HG02798 (cell line): ENCODE data around the gene MAP3K3.

Experiments used
- ATAC-seq: cut with Tn5 transposase; IDR thresholded peaks from one replicate; pipeline ENCODE4 v1.9.1; 2021; ENCODE audit warnings: mild to moderate bottlenecking; ENCODE audit not compliant: unreplicated experiment, poor library complexity

Gene MAP3K3

GRCh38 chr17:63621229-63621683, 961 bp upstream of the MAP3K3 start:
- no peak for ATAC-seq

GRCh38 chr17:63622574-63623390, 565 bp downstream of the MAP3K3 start:
- peak; percentile 33 for ATAC-seq

DNA sequence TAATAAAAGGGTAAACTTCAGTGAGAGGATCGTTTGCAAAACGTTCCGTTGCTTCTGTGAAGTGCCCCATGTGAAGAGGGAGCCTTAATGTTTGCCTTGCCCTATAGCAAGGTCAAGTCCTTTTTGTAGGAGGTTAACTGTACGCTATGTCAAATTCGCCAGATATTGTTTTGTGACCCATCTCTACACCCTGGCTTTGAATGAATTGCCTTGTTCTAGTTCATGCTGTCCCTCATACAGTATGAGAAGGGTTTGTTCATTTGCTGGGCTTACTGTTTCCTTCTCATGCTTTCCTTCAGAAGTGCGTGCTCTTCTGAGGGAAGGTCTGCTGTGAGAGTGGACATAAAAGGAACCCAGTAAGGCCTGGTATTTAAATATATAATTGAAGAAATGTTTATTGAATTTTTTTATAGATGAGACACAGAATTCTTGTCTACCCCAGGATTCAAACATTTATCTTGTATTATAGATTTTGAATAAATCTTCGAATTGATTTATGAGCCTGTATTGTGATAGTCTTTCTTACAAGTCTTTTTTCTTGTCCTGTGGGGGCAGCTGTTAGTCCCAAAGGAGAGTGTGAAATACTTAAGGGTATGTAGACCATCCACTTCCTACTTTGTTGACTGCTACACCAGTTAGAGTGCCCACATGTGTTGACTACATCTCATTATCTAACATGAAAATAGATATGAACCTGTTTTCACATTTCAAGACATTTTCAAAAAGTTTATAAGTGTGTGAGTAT, 1.7 kb downstream of the MAP3K3 start:
- ATAC-seq: no peak

GRCh38 chr17:63624531-63624880, 2.3 kb downstream of the MAP3K3 start:
- ATAC-seq: no peak

- no peak for ATAC-seq
Observed at GRCh38 chr17:63626551-63627180, 4.4 kb downstream of the MAP3K3 start.

DNA sequence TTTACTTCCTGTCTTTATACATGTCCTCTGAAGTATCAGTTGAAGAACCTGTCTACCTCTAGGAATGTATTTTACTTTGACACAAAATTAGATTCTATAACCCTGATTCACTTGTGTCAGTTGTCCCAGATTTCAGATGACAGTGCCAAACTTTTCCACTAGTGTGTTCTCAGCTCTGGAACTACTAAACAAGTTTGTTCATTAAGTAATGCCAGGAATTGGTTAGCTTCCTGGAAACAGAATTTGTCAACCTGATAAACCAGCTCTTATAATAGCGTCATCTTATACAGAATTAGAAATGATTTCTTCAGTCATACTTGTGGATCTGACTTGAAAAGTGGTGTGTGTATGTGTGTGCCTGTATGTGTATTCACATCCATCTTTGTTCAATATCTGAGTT, 7.4 kb downstream of the MAP3K3 start:
- no peak for ATAC-seq

- no peak for ATAC-seq
Observed at GRCh38 chr17:63631062-63631461, 8.8 kb downstream of the MAP3K3 start.

DNA sequence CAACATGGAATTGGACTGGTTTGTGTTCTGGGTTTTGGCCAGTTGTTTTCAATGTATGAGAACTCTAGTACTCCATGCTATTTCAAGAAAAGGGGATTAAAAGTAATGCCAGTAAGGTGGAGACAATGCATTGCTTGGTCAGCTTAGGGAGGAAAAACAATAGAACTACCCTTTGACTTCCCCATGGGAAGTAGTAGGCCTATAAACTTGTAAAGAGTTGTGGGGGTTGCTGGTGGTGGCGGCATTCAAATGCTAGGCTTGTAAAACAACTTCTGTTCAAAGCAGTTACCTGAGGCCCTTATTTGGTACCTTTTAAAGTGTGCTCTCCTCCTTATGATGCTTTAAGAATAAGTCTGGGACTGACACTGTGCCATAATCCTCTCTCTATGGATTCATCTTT, 9.4 kb downstream of the MAP3K3 start:
- no peak for ATAC-seq

- no peak for ATAC-seq
Observed at GRCh38 chr17:63633742-63634141, 11.5 kb downstream of the MAP3K3 start.

DNA sequence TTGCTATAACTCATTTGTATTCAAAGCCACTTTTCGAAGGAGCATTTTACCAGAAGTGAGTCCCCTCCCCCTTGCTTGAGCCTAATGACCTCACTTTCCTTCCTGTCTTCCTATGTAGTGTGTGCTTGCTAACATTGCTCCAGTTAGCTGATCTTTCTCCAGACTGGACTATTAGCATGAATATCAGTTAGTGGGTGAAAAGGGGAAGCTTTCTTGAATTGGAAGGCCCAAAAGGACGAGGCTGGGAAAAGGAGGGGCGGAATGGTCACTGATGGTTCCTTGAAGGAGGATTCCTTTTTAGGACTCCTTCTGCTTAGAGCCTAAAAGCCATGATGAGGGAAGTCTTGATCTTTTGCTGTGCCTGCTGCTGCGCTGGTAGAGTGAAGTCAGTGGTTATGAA, 11.9 kb downstream of the MAP3K3 start:
- no peak for ATAC-seq

GRCh38 chr17:63634816-63635215, 12.6 kb downstream of the MAP3K3 start:
- no peak for ATAC-seq

- no peak for ATAC-seq
Observed at GRCh38 chr17:63635290-63635689, 13.1 kb downstream of the MAP3K3 start.

GRCh38 chr17:63635787-63636186, 13.6 kb downstream of the MAP3K3 start:
- no peak for ATAC-seq

DNA sequence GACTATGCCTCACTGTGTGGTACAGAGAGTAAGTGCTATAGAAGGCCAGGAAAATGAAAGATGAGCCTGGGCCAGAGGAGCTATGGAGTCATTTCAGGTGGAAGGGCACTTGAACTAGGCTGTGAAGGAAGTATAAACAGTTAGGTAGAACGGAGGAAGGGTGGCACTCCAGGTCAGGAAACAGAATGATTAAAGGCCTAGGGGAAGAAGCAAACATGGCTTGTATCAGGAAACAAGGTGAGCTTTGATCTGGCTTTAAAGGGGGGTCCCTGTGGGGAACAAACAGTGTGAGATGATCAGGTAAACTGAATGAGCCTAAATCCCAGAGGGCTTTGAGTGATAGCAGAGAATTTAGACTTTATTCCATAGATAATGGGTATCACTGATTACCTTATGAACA, 16.9 kb downstream of the MAP3K3 start:
- ATAC-seq: no peak

- ATAC-seq: no peak
Observed at GRCh38 chr17:63640038-63640437, 17.8 kb downstream of the MAP3K3 start.

DNA sequence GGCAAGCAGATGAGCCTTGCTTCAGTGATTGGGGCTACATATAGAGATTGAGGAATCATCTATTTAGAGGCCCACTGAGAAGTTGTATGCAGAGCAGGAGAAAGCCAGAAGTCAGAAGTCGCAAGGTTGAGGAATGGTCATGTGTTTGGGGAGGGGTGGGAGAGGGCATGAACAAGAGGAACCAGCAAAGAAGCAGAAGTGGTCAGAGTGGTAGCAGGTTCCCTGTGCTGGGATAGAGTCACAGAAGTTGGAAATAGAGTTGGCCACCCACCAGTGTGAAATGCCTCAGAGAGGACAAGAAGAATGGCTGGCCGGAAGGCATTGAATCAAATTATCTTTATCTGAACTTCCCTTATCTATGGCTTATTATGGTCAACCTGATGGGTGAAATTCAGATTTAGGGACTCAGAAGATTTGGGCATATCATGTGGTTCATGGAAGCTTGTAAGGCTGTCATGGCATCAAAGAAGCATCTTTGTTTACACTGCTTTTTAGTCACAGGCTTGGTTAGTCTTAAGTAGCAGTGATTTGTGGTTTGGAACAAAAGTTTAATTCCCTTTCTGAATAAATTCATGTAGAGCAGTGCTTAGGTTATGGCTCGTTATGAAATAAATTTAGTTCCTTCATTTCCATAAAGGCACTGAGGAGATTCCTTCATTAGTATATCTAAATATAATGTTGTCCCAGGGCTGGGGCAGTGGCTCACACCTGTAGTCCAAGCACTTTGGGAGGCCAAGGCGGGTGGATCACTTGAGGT, 19.7 kb downstream of the MAP3K3 start:
- ATAC-seq: no peak

DNA sequence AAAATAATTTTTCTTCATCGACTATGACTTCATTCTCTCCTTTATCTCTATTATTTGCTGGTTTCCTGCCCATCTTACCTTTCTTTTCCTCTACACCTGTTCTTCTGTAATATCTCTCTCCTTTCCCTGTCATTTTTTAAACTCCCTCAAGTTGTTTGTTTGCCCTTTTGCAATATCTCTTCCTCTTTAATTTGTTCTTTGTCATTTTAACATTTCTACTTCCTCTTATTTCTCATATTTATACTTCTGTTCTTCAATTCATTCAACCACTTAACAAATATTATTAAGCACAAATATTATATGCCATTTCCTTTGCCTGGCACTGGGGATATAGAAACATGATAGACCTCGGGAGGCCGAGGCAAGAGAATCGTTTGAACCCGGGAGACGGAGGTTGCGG, 22.6 kb downstream of the MAP3K3 start:
- ATAC-seq: no peak

DNA sequence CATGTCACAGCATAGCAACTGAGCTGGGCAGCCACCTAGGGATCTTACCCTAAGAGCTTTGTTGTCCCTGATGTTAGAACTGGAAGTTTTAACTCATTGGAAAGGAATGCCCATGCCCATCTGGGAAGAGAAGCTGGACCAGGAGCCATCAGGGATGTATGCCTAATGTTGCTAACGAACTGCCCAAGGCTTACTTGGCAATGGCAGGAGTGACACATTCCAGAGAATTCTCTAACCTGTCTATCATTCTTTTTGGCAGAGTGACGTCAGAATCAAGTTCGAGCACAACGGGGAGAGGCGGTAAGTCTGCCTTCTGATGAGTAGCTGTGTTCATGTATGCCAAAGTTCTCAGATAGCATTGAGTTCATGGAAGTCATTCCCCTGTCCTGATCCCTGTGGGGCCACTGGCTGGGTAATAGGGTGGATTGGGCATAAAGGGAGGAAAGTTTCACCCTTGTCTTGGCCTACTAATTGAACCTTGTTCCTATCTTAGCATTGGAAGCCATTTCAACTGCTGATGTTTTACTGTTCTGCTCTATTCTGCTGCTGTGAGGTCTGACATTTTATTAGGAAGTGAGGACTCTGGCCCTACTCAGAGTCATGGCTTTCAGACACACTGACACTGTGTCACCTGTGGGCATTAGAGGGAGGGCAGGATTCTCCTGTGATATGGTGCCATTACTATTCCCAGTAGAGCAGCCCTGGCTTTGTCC, 23.7 kb downstream of the MAP3K3 start:
- peak; percentile 67 for ATAC-seq

DNA sequence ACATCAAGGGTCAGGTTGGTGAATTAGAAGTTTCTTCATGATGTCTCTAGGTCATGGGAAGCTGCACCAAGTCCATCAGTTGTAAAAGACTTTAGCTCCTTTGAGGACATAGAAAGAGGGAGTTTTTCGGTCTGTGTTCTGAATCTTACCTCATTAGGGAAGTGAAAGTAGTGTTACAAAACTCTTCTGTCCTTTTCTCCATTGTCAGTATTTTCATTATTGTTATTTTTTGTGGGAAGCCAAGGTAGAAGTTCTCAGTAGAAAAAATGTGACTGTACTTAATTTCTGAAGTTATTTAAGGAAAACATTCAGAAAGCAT, 24.2 kb downstream of the MAP3K3 start:
- ATAC-seq: peak; percentile 76

DNA sequence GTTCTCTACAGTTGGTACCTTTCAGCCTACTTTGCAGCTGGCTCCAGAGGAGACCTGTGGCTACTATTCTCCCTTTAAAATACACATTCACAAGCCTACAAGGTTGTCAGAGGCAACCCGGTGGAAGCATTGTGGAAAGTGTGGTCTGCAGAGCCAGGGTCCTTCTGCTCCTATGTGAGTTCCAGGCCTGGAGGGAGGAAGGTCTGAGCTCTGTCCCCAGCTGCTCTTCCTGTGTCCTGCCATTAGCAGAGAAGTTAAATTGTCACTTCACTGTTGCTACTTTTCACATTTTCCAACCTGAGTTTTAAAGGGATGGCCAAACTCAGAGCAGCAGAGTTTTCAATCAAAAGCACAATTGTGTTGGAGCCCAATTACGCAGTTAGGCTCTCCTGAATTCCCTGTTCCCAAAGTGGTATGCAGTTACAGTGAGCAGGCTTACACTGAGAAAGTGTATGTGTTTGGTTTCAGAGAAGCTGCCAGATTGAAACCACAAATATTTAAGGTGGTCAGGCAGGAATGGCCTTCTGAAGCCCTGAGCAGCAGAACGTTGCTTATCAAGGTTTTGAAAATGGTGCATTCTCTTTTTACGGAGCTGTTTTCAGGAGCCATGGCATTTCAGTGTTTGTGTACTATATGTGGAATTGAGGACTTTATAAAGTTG, 25.0 kb downstream of the MAP3K3 start:
- ATAC-seq: no peak
